Upper lobe of left lung (tissue), 4 donors: ENCODE results near the gene KLHL17.

ENCODE experiments used
- POLR2A ChIP-seq, 4 donors: fragments of 450-650 bp; IDR thresholded peaks; one replicate each; pipeline ENCODE4 v1.5.1; 2016 to 2017; ENCODE audit warnings: antibody characterized with exemption in 4 of 4, mild to moderate bottlenecking in 2 of 4
- POLR2AphosphoS5 ChIP-seq, 2 donors: sonication (generic); formaldehyde crosslinking; IDR thresholded peaks; one replicate each; pipeline ENCODE4 v1.5.1; 2017; ENCODE audit warnings: antibody characterized with exemption in 2 of 2
- TF ChIP-seq, protein P1 (sequence below), 6 experiments: fragments of 450-650 bp in 4 of 6; fragments of 200-600 bp in 2 of 6; sonication (generic) in 2 of 6; IDR thresholded peaks; one replicate each; pipeline ENCODE4 v1.5.1; 2016 to 2019; ENCODE audit warnings: antibody characterized with exemption in 6 of 6

DNA sequence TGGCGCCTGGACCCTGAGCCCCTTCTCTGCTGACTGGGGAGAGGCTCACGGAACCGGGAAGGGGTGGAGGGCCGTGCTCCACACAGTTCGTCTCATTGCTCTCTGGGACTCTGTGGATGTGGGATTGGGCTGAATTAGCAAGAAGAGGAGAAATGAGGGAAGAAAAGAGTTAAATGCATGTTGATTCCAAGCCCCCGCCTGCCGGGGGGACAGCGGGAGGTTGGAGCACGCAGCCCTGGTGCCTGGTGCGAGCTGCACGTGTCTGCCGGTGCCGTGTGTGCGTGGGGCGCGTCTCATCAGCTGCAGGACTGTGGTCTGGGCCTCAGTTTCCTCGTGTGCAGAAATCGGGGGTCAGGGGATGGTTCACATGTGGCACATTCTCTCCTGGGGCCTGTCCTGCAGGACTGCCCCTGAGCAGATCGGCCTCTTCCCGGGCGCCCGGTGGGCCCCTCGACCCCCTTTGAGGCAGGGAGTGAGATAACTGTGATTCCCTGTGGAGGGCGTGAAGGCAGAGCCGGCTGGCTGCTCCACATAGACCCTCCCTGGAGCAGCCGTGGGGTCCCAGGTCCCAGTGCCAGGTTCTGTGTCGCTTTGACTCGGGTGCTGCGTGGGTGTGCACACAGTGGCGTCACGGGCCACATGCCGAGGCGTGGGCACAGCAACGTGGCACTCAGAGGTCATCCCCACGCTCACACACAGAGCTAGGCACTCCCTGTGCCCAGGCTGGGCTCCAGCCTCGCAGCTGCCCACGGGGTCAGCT lies 25.2 kb upstream of the KLHL17 start:
- TF ChIP-seq, protein P1, sequence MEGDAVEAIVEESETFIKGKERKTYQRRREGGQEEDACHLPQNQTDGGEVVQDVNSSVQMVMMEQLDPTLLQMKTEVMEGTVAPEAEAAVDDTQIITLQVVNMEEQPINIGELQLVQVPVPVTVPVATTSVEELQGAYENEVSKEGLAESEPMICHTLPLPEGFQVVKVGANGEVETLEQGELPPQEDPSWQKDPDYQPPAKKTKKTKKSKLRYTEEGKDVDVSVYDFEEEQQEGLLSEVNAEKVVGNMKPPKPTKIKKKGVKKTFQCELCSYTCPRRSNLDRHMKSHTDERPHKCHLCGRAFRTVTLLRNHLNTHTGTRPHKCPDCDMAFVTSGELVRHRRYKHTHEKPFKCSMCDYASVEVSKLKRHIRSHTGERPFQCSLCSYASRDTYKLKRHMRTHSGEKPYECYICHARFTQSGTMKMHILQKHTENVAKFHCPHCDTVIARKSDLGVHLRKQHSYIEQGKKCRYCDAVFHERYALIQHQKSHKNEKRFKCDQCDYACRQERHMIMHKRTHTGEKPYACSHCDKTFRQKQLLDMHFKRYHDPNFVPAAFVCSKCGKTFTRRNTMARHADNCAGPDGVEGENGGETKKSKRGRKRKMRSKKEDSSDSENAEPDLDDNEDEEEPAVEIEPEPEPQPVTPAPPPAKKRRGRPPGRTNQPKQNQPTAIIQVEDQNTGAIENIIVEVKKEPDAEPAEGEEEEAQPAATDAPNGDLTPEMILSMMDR (IDR thresholded peaks at IDR 0.05) = no peak
- no peak for TF ChIP-seq POLR2A (IDR thresholded peaks at IDR 0.05)
- no peak for TF ChIP-seq POLR2AphosphoS5 (IDR thresholded peaks at IDR 0.05)
